Measurements from ENCODE around the gene SMAD9. TPM values are rescaled to one million over a fixed set of nuclear protein-coding genes. Genes with fewer than 3 reads are reported as not detected.
A peak's percentile ranks its signal among the peaks of the same experiment; 100 is the strongest.

Gene SMAD9
- total RNA-seq, 2 donors from 2014 or later = 1.6 to 1.8 TPM

- H3K27me3 ChIP-seq = no peaks in the 10 kb centered on the region
- H3K36me3 ChIP-seq (replicated peaks in 1 of 2; ENCODE audit: insufficient read depth in 1 of 2, low read depth in 2 of 2) = no peaks in the 10 kb centered on the region
- intact Hi-C loops (cut with DNase I) = no loop called here
- H3K4me3 ChIP-seq = no peak overlapping the region
- H3K27ac ChIP-seq = no peak overlapping the region
- H3K9me3 ChIP-seq = no peaks in the 10 kb centered on the region
- TF ChIP-seq POLR2A (IDR thresholded peaks at IDR 0.05) (no peak), CTCF (IDR thresholded peaks at IDR 0.05) (no peak)
- WGBS, 2 donors = 70 to 80% methylated on average over 5 of the region's 5 CpGs
- no peaks in the 10 kb centered on the region for H3K4me1 ChIP-seq
- no peak for DNase-seq
- ATAC-seq = no peak
These were observed 54.8 kb downstream of the SMAD9 start for GRCh38 chr13:36865265-36865664.

DNA sequence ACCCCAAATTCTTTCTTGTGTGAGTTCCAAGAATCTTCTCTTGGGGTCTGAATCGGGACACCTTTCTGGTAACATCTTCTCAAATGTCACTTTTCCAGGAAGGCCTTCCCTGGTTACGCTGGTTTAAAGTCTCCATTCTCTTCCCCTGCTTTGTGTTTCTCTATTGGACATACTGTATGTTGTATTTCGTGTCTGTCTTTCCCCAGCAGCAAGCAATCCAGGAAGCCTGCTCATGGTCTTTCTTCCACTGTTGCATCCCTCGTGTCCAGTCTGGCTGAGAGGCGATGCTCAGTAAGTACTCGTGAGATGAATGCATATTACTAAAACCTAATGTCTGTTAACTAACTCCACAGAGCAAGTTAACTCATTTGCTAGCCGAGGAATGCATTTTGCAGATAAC, 57.3 kb downstream of the SMAD9 start:
- Histone ChIP-seq H3K9me3 (no peaks in the 10 kb centered on the region), H3K27me3 (peaks cover 0 to 3% of the 10 kb centered on the region in 2 donors), H3K4me1 (no peaks in the 10 kb centered on the region), H3K27ac (no peak overlapping the region), H3K36me3 (replicated peaks in 1 of 2; ENCODE audit: insufficient read depth in 1 of 2, low read depth in 2 of 2) (no peaks in the 10 kb centered on the region), H3K4me3 (no peak overlapping the region)
- intact Hi-C loops (cut with DNase I) = no loop called here
- ATAC-seq (no peak), DNase-seq (no peak)
- WGBS, 2 donors = 59 to 66% methylated on average over 7 of the region's 7 CpGs
- no peak for TF ChIP-seq CTCF (IDR thresholded peaks at IDR 0.05)
- no peak for TF ChIP-seq POLR2A (IDR thresholded peaks at IDR 0.05)

GRCh38 chr13:36862002-36862685, 57.9 kb downstream of the SMAD9 start:
- Histone ChIP-seq H3K27ac (no peak overlapping the region), H3K27me3 (peaks cover 0 to 3% of the 10 kb centered on the region in 2 donors), H3K4me1 (no peaks in the 10 kb centered on the region), H3K36me3 (replicated peaks in 1 of 2; ENCODE audit: insufficient read depth in 1 of 2, low read depth in 2 of 2) (no peaks in the 10 kb centered on the region), H3K4me3 (no peak overlapping the region), H3K9me3 (no peaks in the 10 kb centered on the region)
- intact Hi-C loops (cut with DNase I) = no loop called here
- no peak for ATAC-seq
- TF ChIP-seq CTCF (IDR thresholded peaks at IDR 0.05) = no peak
- no peak for TF ChIP-seq POLR2A (IDR thresholded peaks at IDR 0.05)
- DNase-seq = no peak
- 66 to 70% methylated on average over 6 of the region's 6 CpGs for WGBS, 2 donors

GRCh38 chr13:36859259-36859658, 60.8 kb downstream of the SMAD9 start:
- Histone ChIP-seq H3K9me3 (no peaks in the 10 kb centered on the region), H3K27ac (no peak overlapping the region), H3K4me1 (no peaks in the 10 kb centered on the region), H3K36me3 (replicated peaks in 1 of 2; ENCODE audit: insufficient read depth in 1 of 2, low read depth in 2 of 2) (no peaks in the 10 kb centered on the region), H3K27me3 (peaks cover 0 to 3% of the 10 kb centered on the region in 2 donors), H3K4me3 (no peak overlapping the region)
- intact Hi-C loops (cut with DNase I) = no loop called here
- TF ChIP-seq POLR2A (IDR thresholded peaks at IDR 0.05) (no peak), CTCF (IDR thresholded peaks at IDR 0.05) (no peak)
- ATAC-seq (no peak), DNase-seq (no peak)
- 50 to 74% methylated on average over 4 of the region's 4 CpGs for WGBS, 2 donors

DNA sequence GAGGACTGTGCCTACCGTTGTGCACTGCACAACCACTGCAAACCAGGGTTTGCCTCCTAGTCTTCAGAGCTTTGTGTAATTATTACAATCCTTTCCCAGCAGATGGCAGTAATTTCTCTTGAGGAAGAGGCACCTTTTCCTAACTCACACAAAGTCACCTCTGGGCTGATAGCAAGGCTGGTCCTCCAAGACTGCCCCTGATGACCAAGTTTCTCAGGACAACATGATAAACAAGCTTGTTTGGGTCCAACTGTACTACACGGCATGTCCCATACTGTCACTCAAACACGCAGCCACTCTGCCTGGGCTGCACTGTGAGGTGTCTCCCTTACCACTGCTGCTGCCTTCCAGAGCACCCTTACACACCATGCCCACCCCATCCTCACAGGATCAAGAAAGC, 61.7 kb downstream of the SMAD9 start:
- intact Hi-C loops (cut with DNase I) = no loop called here
- Histone ChIP-seq H3K36me3 (replicated peaks in 1 of 2; ENCODE audit: insufficient read depth in 1 of 2, low read depth in 2 of 2) (no peaks in the 10 kb centered on the region), H3K27me3 (peaks cover 0 to 3% of the 10 kb centered on the region in 2 donors), H3K4me3 (no peak overlapping the region), H3K9me3 (no peaks in the 10 kb centered on the region), H3K27ac (no peak overlapping the region), H3K4me1 (no peaks in the 10 kb centered on the region)
- TF ChIP-seq POLR2A (IDR thresholded peaks at IDR 0.05) = no peak
- TF ChIP-seq CTCF (IDR thresholded peaks at IDR 0.05) = peak in 5 of 7 experiments; percentile 29 to 48 (median 41)
- ATAC-seq (peak; percentile 60), DNase-seq (peak in 1 of 4 donors; percentile 7)
- 24 to 30% methylated on average over 3 of the region's 3 CpGs for WGBS, 2 donors
